K562 (cell line): ENCODE results near the gene WDR93. TPM values are rescaled to one million over a fixed set of nuclear protein-coding genes. Genes with fewer than 3 reads are reported as not detected.

Experiments
- ATAC-seq: fragments of 200-7000 bp; cut with Tn5 transposase; 3 replicates; pipeline ENCODE4 v1.9.1; 2020; ENCODE audit warnings: moderate library complexity
- BruUV-seq: library from RNA; stranded (reverse); fragments of 400-500 nt; replicated peaks from 2 replicates; lab custom pipeline; 2021; lab: Mats Ljungman, UMichigan
- CTCF ChIA-PET: fragments of 300-600 bp; formaldehyde crosslinking; extraction: SDS; loops from one replicate; lab custom pipeline; 2021; ENCODE audit warnings: low intra/inter-chr PET ratio; lab: Yijun Ruan, JAX
- POLR2A ChIA-PET: fragments of 300-600, 350-650 bp; sonication (Branson Sonifier 250); formaldehyde crosslinking; extraction: SDS; loops from one replicate; lab custom pipeline; 2021; ENCODE audit warnings: antibody characterized with exemption, inconsistent platforms; lab: Yijun Ruan, JAX
- DNase-seq, 4 experiments: peaks; one replicate each; pipeline versions ENCODE4 v3.0.0 to v3.0.0-alpha.2; 2011 to 2018; ENCODE audit warnings: low spot score in 3 of 4, mixed read lengths in 3 of 4; ENCODE audit errors: extremely low read depth in 1 of 4
- FAIRE-seq: peaks from 2 replicates; lab custom pipeline; 2011; peaks lifted over from hg19 to GRCh38; lab: Jason Lieb, UNC
- H2AFZ ChIP-seq: 2 replicates; pipeline ENCODE4 v1.6.0; 2011; ENCODE audit warnings: low read depth, low read length, control low read depth, inconsistent platforms
- H3K27ac ChIP-seq: fragments of 200-600 bp; 3 replicates; pipeline ENCODE4 v1.8.0; 2011; ENCODE audit warnings: low read depth, mild to moderate bottlenecking, control low read depth, inconsistent platforms, low read length, moderate library complexity, mixed read lengths; ENCODE audit errors: extremely low read depth
- H3K27me3 ChIP-seq, 2 experiments: fragments of 300-600 bp in 1 of 2; 2 replicates in 1 of 2; 3 replicates in 1 of 2; pipeline versions ENCODE4 v1.6.0 to v1.8.0; 2011; ENCODE audit warnings: inconsistent platforms in 2 of 2, low read length in 2 of 2, mild to moderate bottlenecking in 1 of 2, mixed read lengths in 1 of 2, moderate library complexity in 1 of 2; ENCODE audit not compliant: control insufficient read depth in 2 of 2, insufficient read depth in 2 of 2
- H3K36me3 ChIP-seq: fragments of 300-600 bp; 3 replicates; pipeline ENCODE4 v1.8.0; 2011; ENCODE audit warnings: mild to moderate bottlenecking, low read length, inconsistent platforms; ENCODE audit not compliant: control insufficient read depth, insufficient read depth
- H3K4me1 ChIP-seq, 2 experiments: fragments of 200-600 bp in 1 of 2; replicated peaks in 1 of 2; 2 replicates in 1 of 2; 3 replicates in 1 of 2; pipeline versions ENCODE4 v1.5.1 to v1.8.0; 2011; ENCODE audit warnings: inconsistent platforms in 2 of 2, low read length in 2 of 2, mild to moderate bottlenecking in 1 of 2, mixed read lengths in 1 of 2, moderate library complexity in 1 of 2; ENCODE audit not compliant: control insufficient read depth in 2 of 2, insufficient read depth in 2 of 2
- H3K4me2 ChIP-seq: 2 replicates; pipeline ENCODE4 v1.6.1; 2011; ENCODE audit warnings: low read length, control low read depth, inconsistent platforms, mixed read lengths; ENCODE audit not compliant: insufficient read depth
- H3K4me3 ChIP-seq: fragments of 200-600 bp; sonication (generic), shearing (Covaris generic); 2 replicates; pipeline ENCODE4 v1.5.1; 2016; ENCODE audit warnings: control low read depth, inconsistent platforms
- H3K79me2 ChIP-seq: fragments of 200-600 bp; 3 replicates; pipeline ENCODE4 v1.8.0; 2011; ENCODE audit warnings: low read length, inconsistent platforms; ENCODE audit not compliant: control insufficient read depth, insufficient read depth
- H3K9ac ChIP-seq, 2 experiments: 2 replicates each; pipeline versions ENCODE4 v1.6.0 to v1.6.1; 2011; ENCODE audit warnings: low read depth in 2 of 2, low read length in 2 of 2, control low read depth in 1 of 2, inconsistent platforms in 1 of 2, mild to moderate bottlenecking in 1 of 2, mixed read lengths in 1 of 2; ENCODE audit not compliant: insufficient read depth in 1 of 2
- H3K9me1 ChIP-seq: one replicate; pipeline ENCODE4 v1.6.0; 2011; ENCODE audit warnings: inconsistent platforms, mild to moderate bottlenecking, low read length, moderate library complexity; ENCODE audit not compliant: control insufficient read depth, insufficient read depth
- H3K9me3 ChIP-seq: replicated peaks from 2 replicates; pipeline ENCODE4 v1.5.1; 2011; ENCODE audit warnings: low read depth, low read length, inconsistent platforms; ENCODE audit not compliant: control insufficient read depth, insufficient read depth
- H4K20me1 ChIP-seq: replicated peaks from 2 replicates; pipeline ENCODE4 v1.6.1; 2011; ENCODE audit warnings: low read length, inconsistent platforms, mixed read lengths; ENCODE audit not compliant: control insufficient read depth, insufficient read depth
- BACH1 ChIP-seq: fragments of 200-800 bp; sonication (Bioruptor generic); IDR thresholded peaks from 2 replicates; pipeline ENCODE4 v1.6.1; 2016; ENCODE audit warnings: missing genetic modification characterization, missing compliant biosample characterization
- CBX3 ChIP-seq, 2 experiments: IDR thresholded peaks; 1 replicate in 1 of 2; 2 replicates in 1 of 2; pipeline ENCODE4 v1.6.1; 2012; ENCODE audit warnings: inconsistent platforms in 2 of 2, low read length in 2 of 2, borderline replicate concordance in 1 of 2, control low read depth in 1 of 2
- CBX5 ChIP-seq: IDR thresholded peaks from 2 replicates; pipeline ENCODE4 v1.6.1; 2014; ENCODE audit warnings: low read depth, borderline replicate concordance
- FIP1L1 ChIP-seq: fragments of 200-400 bp; formaldehyde crosslinking; IDR thresholded peaks from 2 replicates; pipeline ENCODE4 v1.6.1; 2018; ENCODE audit warnings: mild to moderate bottlenecking, low read depth, low read length; ENCODE audit not compliant: poor library complexity, severe bottlenecking
- FOXK1 ChIP-seq: sonication (generic); formaldehyde crosslinking; IDR thresholded peaks from 2 replicates; pipeline ENCODE4 v1.8.0; 2022; ENCODE audit warnings: missing genetic modification reagents, mild to moderate bottlenecking, borderline replicate concordance
- FOXP1 ChIP-seq: sonication (generic); formaldehyde crosslinking; IDR thresholded peaks from 2 replicates; pipeline ENCODE4 v1.8.0; 2022; ENCODE audit warnings: mild to moderate bottlenecking, missing genetic modification reagents
- HNRNPK ChIP-seq: fragments of 200-400 bp; formaldehyde crosslinking; IDR thresholded peaks from one replicate; pipeline ENCODE4 v1.6.1; 2018; ENCODE audit warnings: mild to moderate bottlenecking, low read depth, low read length; ENCODE audit not compliant: poor library complexity, severe bottlenecking
- MCM3 ChIP-seq: fragments of 450-650 bp; IDR thresholded peaks from 2 replicates; pipeline ENCODE4 v1.6.1; 2016
- PCBP1 ChIP-seq: fragments of 200-400 bp; formaldehyde crosslinking; IDR thresholded peaks from 2 replicates; pipeline ENCODE4 v1.6.1; 2018; ENCODE audit warnings: mild to moderate bottlenecking, low read depth, low read length; ENCODE audit not compliant: poor library complexity, severe bottlenecking
- PTTG1 ChIP-seq: fragments of 450-650 bp; IDR thresholded peaks from 2 replicates; pipeline ENCODE4 v1.6.1; 2016; ENCODE audit warnings: low read depth, mild to moderate bottlenecking, missing genetic modification characterization, missing compliant biosample characterization
- ZBTB7A ChIP-seq: IDR thresholded peaks from 2 replicates; pipeline ENCODE4 v1.6.1; 2011; ENCODE audit warnings: low read depth, mild to moderate bottlenecking, low read length, moderate library complexity, borderline replicate concordance; ENCODE audit not compliant: control insufficient read depth
- WGBS: fragments of 100-300 bp; shearing (Covaris generic); methylation state at CpG from one replicate; pipeline ENCODE4 v1.1.6; 2016; ENCODE audit warnings: low coverage, mixed read lengths; ENCODE audit not compliant: insufficient coverage; ENCODE audit errors: missing lambda C conversion rate; 5-methylcytosine and 5-hydroxymethylcytosine counted together
- in situ Hi-C: fragments of 300-500 bp; cut with MboI; formaldehyde crosslinking; loops from 4 replicates; pipeline ENCODE4 v1.15.0; 2018; ENCODE audit warnings: inconsistent platforms, mixed read lengths
- intact Hi-C: fragments of 100-400 bp; cut with micrococcal nuclease; formaldehyde crosslinking; loops from 2 replicates; pipeline ENCODE4 v1.14.2; 2022
- polyA plus RNA-seq, 8 experiments: library from polyadenylated mRNA; depleted of rRNA in 4 of 8; stranded (reverse) in 5 of 8; unstranded in 3 of 8; fragments of >200 nt; fragmentation: Nextera tagmentation in 2 of 8; fragmentation: Illumina TruSeq in 1 of 8; extraction: Ambion mirVana in 2 of 8; extraction: Trizol in 1 of 8; gene quantifications; 2 replicates each; pipeline versions ENCODE4 v1.2.1 to v1.2.3, GENCODE V29; 2011 to 2014; ENCODE audit warnings: inconsistent platforms in 1 of 8, missing spikeins in 1 of 8
- total RNA-seq, 7 experiments: library from RNA; depleted of rRNA in 6 of 7; stranded (reverse); fragments of >200 nt in 6 of 7; fragmentation: Illumina TruSeq in 2 of 7; extraction: Trizol in 2 of 7; gene quantifications; 2 replicates each; pipeline versions ENCODE4 v1.2.1 to v1.2.3, GENCODE V29; 2011 to 2021; ENCODE audit warnings: low replicate concordance in 1 of 7
- TF ChIP-seq, protein P1 (sequence below), 3 experiments: fragments of 200-800 bp in 1 of 3; sonication (Bioruptor generic) in 1 of 3; sonication (generic) in 1 of 3; formaldehyde crosslinking in 1 of 3; IDR thresholded peaks; 2 replicates each; pipeline versions ENCODE4 v1.6.1 to v1.8.0; 2016 to 2022; ENCODE audit warnings: mild to moderate bottlenecking in 2 of 3, missing compliant biosample characterization in 2 of 3, missing genetic modification characterization in 2 of 3, missing genetic modification reagents in 1 of 3

WDR93 gene
- total and polyA plus RNA-seq, 9 of the 15 experiments (the other 6 are each of a cell fraction or from before 2014, with no cell fraction given), result not detected

DNA sequence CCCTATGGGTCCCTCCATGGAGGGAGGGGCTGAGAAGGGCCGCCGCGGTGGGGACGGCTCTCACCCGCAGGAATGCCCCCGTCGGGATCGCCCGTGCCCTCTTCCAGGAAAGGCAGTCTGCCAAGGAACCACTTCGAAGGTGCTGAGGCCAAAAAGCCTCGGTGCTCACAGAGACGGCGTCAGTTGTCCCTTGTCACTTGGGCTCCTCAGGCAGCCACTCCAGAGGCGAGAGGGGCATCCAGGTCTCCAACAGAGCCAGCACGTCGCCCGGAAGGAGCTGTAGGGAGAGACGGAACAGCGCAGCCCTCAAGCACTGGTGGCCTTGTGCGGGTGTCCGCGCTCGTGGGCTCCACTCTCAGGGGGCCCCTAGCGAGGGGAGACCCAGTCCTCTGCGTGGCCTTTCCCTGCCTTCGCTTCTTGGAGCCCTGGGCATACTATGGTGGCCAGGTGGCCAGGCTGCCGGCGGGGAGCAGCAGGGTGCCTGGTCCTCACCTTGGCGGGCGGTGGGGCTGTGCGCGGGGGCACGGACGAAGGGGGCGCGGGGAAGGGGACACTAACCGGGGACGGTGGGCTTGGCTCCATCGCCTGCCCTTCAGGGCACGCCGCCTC is 59.4 kb downstream of the WDR93 start:
- peaks cover 0 to 35% of the 10 kb centered on the region in 2 experiments; a peak in 3 of 5 replicates for H3K4me1 ChIP-seq
- DNase-seq, result no peak
- no peaks in the 10 kb centered on the region for H3K79me2 ChIP-seq
- BruUV-seq, result no TSS peak
- TF ChIP-seq CBX5 (no peak), FOXP1 (CRISPR knock-in tag) (no peak), PTTG1 (tag) (no peak), BACH1 (tag) (no peak), FIP1L1 (no peak), PCBP1 (peak; percentile 30), ZBTB7A (peak; percentile 36; the same call in 1 of the 2 replicates), FOXK1 (CRISPR knock-in tag) (no peak), CBX3 (IDR thresholded peaks at IDR 0.05; ENCODE audit: borderline replicate concordance in 1 of 2, low read length in 2 of 2) (no peak), MCM3 (no peak), HNRNPK (no peak)
- TF ChIP-seq, protein P1, sequence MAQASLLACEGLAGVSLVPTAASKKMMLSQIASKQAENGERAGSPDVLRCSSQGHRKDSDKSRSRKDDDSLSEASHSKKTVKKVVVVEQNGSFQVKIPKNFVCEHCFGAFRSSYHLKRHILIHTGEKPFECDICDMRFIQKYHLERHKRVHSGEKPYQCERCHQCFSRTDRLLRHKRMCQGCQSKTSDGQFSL (CRISPR knock-in tag; IDR thresholded peaks at IDR 0.05), result no peak
- TF ChIP-seq, protein P1 (tag; IDR thresholded peaks at IDR 0.05), result no peak
- TF ChIP-seq, all 486 proteins: peak for 2
- H3K9me1 ChIP-seq, result no peaks in the 10 kb centered on the region
- 74% methylated on average over 21 of the region's 41 CpGs for whole genome bisulfite sequencing
- FAIRE-seq, result no peak
- ChIA-PET POLR2A (interaction anchor here (0.6 to 1.0 kb wide), 2 partner anchors 9 to 32 kb away, joined by 3 to 4 read pairs; no protein-coding TSS in a partner anchor), CTCF (interaction anchor here (0.7 to 1.6 kb wide), 2 partner anchors 11 to 125 kb away, joined by 4 to 5 read pairs; no protein-coding TSS in a partner anchor)
- peak overlapping the region; percentile 93 for H2AFZ ChIP-seq
- H3K9ac ChIP-seq, result peak overlapping the region in 1 of 2 experiments; percentile 78; a peak in 3 of 4 replicates
- peak overlapping the region; percentile 60 for H3K4me3 ChIP-seq
- H3K36me3 ChIP-seq, result no peaks in the 10 kb centered on the region
- no peaks in the 10 kb centered on the region for H3K9me3 ChIP-seq
- H4K20me1 ChIP-seq, result no peaks in the 10 kb centered on the region; the same call in 1 of the 2 replicates
- intact Hi-C loops, result loop anchor here (10.0 kb wide), 1 partner anchor 535 kb away; no protein-coding TSS in a partner anchor
- H3K27me3 ChIP-seq, result peaks cover 0 to 24% of the 10 kb centered on the region in 2 experiments; a peak in 3 of 5 replicates
- H3K4me2 ChIP-seq, result peak overlapping the region; percentile 63; the same call in 1 of the 2 replicates
- ATAC-seq, result no peak
- no peak overlapping the region for H3K27ac ChIP-seq
- in situ Hi-C loops, result loop anchor here (10.0 kb wide), 1 partner anchor 345 kb away; no protein-coding TSS in a partner anchor
